Stimulated activated CD8-positive, alpha-beta memory T cell treated with anti-CD3 and anti-CD28 coated beads, Interleukin-15, amount 100 ng/mL, for 1 hour (primary cell): ENCODE data around the gene C19orf47.
"Not testable (repeated sequence)": the region's sequence is repeated elsewhere in the genome, so short reads cannot be mapped to it uniquely, and the experiment has no call there.

Experiments
- DNase-seq: peaks from one replicate; pipeline ENCODE4 v3.0.0-alpha.2; 2020; ENCODE audit warnings: low read depth

C19orf47 gene

DNA sequence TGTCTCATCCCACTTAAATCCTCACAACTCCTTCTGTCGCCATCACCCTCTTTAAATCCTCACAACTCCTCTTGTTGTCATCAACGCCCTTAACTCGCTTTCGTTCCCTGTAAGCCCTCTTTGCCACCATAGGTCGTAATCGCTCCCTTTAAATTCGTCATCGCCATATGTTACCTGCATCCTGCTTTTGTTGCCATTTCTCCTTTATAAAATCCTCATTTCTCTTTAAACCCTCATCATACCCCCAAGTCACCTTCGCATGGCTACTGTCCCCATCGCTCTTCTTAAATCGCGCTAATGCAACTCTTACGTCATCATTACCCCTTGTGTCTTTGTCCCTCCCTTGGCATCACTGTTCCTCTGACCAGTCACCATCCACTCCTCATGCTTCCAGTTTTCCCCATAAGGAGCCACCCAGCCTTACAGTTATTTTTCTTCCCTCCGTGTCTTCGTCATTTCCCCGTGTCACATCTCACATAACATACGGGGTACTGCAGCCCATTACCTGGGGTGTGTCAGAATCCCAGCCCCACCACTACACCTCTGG lies 837 bp upstream of the C19orf47 start:
- DNase-seq = no peak

DNA sequence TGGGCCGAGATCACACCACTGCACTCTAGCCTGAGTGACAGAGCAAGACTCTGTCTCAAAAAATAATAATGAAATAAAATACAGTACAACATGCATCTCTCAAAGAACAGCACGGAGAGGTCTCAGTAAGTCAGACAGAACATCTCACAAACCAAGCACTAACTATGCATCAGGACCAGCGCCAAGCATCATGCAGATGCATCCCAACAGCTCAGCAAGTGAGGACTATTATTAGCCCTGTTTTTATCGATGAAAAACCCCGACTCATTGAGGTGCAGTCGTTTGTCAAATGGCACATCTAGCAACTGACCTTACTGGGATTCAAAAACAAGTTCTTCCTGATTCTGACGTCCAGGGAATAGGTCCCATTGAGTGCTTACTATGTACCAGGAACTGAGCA lies 3.8 kb downstream of the C19orf47 start:
- no peak for DNase-seq

DNA sequence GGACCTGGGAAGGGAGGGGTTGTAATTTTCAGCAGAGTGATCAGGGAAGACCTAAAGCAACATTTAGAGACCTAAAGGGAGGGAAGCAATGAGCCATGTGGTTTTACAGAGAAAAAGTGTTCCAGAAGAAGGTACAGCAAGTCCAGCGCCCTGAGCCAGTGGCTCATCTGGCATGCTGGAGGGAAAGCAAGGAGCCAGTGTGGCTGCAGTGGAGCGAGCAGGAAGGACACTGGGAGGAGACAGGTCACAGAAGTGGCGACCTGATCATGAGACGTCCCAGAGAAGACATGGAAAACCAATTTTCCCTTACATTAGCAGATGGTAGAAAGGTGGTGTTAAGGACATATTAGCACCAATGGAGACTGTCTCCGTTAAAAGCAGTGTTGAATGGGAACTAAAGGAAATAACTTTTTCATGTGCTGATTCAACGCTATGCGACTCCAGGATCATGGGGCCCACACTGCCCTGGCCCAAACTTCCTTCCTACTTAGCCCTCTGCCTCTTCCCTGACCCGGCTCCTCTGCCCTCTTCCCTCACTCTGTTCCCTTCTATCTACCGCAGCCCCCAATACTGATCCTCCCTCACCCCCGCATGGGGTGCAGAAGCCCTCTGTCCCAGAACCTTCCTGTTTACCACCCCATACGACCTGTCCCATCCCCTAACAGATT lies 5.4 kb downstream of the C19orf47 start:
- DNase-seq = no peak

- DNase-seq = no peak
Measured at GRCh38 chr19:40341601-40342482, 6.4 kb downstream of the C19orf47 start.

- no peak for DNase-seq
Measured at GRCh38 chr19:40339018-40339728, 9.0 kb downstream of the C19orf47 start.

DNA sequence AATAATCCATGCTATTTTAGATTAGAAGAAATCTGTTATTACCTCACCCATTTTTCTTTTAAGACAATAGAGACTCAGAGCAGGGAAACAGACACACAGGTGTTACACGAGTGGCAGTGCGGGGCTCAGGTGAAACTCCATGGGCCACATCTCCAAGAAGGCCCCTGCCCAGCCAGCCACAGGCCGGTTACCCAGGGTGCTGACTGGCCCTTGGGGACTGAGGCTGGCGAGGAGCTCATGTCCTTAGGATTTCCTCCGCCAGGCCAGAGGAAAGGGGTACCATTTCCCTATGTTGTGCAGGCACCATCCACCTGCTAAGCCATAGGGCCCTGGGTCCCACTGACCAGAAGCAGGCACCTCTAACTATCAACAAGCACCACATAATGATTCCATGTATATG lies 10.6 kb downstream of the C19orf47 start:
- no peak for DNase-seq

DNA sequence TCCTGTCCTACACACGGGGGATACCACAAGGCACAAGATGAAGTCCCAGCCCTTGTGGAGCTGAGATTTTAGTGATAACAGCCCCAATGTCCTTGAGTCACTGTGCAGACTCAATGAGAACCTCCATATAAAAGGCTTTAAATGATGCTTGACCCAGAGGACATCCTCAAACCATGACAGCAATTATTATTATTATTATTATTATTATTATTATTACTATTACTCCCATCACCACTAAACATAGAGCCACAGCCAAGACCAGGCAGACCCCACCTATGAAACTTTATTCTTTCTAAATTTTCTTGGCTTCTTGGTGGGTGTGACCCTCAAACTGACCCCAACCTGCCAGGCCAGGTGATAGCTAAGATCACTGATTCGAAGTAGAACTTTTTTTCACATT lies 11.1 kb downstream of the C19orf47 start:
- no peak for DNase-seq

DNA sequence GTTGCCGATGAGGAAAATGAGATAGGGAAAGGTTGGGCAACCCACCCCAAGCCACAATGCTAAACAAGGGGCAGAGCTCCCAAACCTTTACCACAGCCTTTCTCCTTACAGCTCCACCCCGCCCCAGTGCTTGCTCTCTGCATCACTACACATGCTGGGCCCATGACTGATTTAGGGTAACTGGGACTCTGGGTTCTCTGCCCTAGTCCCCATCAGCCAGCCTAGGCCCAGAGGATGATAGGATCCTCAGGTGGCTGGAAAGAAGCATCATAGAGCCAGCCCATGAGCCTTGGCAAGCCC lies 11.6 kb downstream of the C19orf47 start:
- DNase-seq = no peak

GRCh38 chr19:40335855-40336600 lies 12.2 kb downstream of the C19orf47 start:
- no peak for DNase-seq

DNA sequence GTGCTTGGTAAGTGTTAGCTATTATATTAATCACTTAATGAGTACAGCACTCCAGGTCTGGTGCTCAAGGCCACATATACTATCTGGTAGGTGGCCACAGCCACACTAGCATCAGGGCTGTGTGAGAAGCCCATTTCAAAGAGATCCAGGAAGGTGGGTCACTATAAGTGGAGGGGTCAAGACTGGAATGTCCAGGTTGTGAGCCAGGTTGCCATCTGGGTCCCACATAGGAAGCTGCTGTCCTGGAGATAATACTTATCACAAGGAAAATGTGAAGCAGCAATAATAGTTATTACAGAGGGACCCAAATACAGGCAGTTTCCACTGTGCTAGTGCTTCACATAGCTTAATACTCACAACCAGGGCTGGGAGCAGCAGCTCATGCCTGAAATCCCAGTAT lies 13.1 kb downstream of the C19orf47 start:
- no peak for DNase-seq

DNA sequence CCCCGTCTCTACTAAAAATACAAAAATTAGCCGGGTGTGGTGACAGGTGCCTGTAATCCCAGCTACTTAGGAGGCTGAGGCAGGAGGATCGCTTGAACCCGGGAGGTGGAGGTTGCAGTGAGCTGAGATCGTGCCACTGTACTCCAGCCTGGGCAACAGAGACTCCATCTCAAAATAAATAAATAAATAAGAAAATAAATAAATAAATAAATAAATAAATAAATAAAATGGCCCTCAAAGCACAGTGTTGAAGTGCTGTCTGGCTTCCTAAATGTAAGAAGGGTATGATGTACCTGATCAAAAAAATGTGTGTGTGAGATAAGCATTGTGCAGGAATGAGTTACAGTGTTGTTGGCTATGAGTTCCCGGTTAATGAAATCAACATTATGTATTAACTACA lies 15.1 kb downstream of the C19orf47 start:
- not testable (repeated sequence) for DNase-seq

GRCh38 chr19:40332669-40333068 lies 15.5 kb downstream of the C19orf47 start:
- DNase-seq = no peak

DNA sequence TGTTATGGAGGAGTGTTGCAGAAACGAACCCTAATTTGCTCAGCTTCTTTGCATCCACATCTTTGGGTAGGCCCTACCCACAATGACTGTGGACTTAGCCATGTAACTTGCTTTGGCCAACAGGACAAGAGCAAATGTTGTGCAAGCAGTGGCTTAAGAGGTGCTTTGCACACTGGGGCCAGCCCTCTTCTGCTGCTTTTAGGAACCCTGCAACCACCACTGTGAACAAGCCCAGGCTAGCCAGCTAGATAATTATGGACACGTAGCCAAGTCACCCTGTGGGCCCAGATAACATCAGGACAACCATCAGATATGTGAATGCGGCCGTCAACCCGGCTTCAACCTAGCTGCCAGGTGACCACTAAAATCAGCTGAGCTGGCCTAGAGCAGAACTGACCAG lies 17.1 kb downstream of the C19orf47 start:
- no peak for DNase-seq

- no peak for DNase-seq
Measured at GRCh38 chr19:40326201-40326600, 22.0 kb downstream of the C19orf47 start.

DNA sequence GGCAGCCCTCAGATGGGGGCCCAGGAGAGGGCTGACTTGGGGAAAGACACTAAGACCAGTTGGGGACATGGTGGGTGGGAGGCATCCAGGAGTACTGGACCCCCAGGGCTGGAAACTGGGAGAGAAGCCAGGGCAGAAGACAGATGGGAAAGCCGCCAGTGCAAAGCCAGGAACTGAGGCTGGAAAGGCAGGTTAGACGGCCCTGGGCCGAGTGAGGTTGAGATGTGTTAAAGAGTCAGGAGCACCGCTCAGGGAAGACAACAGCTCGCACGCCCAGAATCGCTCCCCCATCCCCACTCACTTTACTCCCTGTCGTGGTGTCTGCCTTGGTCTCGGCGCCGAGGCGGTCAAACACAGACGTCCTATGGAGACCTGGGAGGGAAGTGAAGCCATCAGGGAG lies 24.5 kb downstream of the C19orf47 start:
- DNase-seq = no peak

- DNase-seq = no peak
Measured at GRCh38 chr19:40322951-40323615, 25.1 kb downstream of the C19orf47 start.

GRCh38 chr19:40322271-40322610 lies 26.0 kb downstream of the C19orf47 start:
- no peak for DNase-seq

GRCh38 chr19:40321566-40322270 lies 26.5 kb downstream of the C19orf47 start:
- no peak for DNase-seq

DNA sequence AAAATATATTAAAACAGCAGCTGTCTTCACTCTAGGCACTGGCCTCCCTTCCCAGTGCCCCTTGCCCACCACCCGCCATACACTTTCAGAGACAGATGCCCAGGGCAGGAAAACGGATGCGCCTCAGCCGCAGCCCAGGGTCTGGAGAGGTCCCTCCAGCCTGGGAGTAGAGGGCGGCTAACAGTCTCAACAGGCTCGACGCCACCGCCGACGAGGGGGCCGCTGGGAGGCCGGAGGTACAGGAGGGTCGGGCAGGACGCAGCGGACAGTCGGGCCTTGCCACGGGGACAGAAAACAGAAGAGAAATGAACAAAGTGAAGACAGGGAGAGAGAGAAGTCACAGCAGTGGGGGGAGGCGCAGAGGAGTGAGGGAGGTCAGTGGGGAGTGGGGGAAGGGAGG lies 27.1 kb downstream of the C19orf47 start:
- no peak for DNase-seq

DNA sequence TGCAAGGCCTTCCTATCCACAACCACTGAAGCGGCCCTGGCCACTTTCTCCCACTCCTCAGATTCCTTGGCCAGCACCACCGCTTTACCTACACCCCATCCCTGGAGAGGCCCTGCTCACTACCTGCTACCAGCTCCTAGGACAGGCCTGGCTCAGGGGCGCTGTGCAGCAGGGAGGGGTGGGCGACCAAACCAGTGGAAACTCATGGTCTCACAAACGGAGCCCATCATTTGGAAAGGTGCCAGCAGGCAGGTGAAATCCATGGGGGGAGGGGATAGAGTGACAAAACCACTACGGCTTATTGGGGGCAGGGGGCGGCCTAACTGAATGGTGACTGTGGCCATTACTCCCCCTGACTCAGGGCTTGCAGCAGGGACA lies 27.6 kb downstream of the C19orf47 start:
- DNase-seq = no peak

DNA sequence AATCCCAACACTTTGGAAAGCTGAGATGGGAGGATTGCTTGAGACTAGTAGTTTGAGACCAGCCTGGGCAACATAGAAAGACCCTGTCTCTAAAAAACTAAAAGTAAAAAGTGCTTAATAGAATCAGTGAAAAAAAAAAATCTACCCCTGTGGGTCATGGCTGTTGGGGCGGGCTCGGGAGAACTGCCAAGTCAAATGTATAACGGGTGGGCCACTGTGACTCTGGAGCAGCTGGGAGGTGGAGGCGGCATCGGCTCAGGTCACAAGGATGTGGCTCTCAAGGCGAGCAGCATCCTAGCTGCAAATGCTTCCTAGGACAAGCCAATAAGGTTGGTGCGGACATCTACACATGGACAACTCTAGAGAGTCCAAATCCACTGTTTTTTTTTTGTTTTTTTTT lies 30.9 kb downstream of the C19orf47 start:
- DNase-seq = no peak
